GM06990 (cell line): ENCODE measurements around the gene SHISA7.

Experiments used
- DNase-seq: peaks from one replicate; pipeline ENCODE4 v3.0.0-alpha.2; 2011; ENCODE audit not compliant: insufficient read length; ENCODE audit errors: extremely low read depth
- H3K27me3 ChIP-seq: replicated peaks from 2 replicates; pipeline ENCODE4 v1.6.0; 2011; ENCODE audit warnings: low read length; ENCODE audit not compliant: control insufficient read depth, insufficient read depth
- H3K36me3 ChIP-seq: 2 replicates; pipeline ENCODE4 v1.5.1; 2011; ENCODE audit warnings: low read length; ENCODE audit not compliant: control insufficient read depth, insufficient read depth
- H3K4me3 ChIP-seq: replicated peaks from 2 replicates; pipeline ENCODE4 v1.5.1; 2011; ENCODE audit warnings: low read depth, mild to moderate bottlenecking, control low read depth, low read length
- TF ChIP-seq, protein P1 (sequence below): IDR thresholded peaks from 2 replicates; pipeline ENCODE4 v1.5.1; 2011; ENCODE audit warnings: low read length, control low read depth, mild to moderate bottlenecking, inconsistent platforms; ENCODE audit not compliant: insufficient read depth, poor library complexity, severe bottlenecking

The SHISA7 gene

DNA sequence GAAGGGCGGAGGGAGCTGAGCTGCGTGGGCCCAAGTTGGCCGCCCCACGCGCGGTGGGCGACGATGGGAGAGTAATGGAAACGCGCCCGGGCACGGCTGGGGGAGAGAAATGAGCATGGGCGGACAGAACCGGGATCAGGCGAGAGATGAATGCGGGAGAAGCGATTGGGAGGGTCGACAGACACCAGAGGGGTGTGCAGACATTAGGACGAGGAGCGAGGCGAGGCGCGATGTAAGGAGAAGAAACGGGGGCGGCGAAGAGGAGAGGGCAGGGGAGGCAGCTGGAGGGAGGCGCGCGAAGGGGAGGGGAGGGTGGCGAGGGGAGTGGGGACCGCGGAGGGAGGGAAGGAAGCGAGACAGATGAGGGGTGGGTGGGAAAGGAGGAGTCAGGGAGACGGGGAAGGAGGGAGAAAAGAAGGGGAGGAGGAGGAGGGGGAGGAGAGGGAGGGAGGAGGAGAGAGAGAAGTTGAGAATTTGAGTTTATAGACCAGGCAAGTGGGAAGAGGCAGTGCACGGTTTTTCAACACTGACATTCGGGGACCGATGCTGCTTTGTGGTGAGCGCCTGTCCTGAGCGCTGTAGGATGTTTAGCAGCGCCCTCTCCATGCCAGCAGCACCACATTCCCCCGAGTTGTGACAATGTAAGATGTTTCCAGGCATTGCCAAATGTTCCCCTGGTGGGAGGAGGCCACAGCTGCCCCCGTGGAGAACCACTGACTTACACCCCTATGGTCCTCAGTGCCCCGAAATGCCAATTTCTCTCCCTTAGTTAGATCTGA is at the start of gene SHISA7:
Gene SHISA7 (minus strand): TSS at position 256 of the 779 bp plus-strand sequence. CDS start 437 bp downstream, outside the sequence.
- no peak for DNase-seq
- Histone ChIP-seq H3K36me3 (no peaks in the 10 kb centered on the region), H3K4me3 (no peak within 1 kb of the TSS), H3K27me3 (peaks cover 3% of the 10 kb centered on the region; the same call in 1 of the 2 replicates)
- TF ChIP-seq, protein P1, sequence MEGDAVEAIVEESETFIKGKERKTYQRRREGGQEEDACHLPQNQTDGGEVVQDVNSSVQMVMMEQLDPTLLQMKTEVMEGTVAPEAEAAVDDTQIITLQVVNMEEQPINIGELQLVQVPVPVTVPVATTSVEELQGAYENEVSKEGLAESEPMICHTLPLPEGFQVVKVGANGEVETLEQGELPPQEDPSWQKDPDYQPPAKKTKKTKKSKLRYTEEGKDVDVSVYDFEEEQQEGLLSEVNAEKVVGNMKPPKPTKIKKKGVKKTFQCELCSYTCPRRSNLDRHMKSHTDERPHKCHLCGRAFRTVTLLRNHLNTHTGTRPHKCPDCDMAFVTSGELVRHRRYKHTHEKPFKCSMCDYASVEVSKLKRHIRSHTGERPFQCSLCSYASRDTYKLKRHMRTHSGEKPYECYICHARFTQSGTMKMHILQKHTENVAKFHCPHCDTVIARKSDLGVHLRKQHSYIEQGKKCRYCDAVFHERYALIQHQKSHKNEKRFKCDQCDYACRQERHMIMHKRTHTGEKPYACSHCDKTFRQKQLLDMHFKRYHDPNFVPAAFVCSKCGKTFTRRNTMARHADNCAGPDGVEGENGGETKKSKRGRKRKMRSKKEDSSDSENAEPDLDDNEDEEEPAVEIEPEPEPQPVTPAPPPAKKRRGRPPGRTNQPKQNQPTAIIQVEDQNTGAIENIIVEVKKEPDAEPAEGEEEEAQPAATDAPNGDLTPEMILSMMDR, result no peak

DNA sequence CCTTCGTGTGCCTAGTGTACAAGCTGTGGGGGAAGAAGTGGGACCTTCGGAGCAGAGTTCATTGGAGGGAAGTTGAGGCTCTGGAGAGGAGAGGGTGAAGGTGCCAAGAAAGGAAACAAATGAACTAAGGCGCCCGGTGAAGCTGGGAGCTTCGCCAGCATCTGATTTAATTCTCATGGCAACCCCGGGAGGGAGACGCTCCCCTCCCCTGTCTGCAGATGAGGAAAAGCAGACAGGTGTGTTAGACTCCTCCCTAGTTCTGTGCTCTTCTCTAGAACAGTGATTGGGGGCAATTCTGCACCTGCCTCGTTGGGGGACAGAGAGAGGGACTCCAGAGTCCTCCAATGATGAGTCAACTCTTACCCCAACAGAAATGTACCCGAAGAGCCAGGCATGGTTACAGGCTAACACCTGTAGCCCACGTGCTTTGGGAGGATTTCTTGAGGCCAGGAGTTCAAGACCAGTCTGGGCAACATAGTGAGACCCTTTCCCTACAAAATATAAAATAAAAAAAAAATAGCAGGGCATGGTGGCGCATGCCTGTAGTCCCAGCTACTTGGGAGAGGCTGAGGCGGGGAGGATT is 49.4 kb upstream of the SHISA7 start:
- no peak for DNase-seq

DNA sequence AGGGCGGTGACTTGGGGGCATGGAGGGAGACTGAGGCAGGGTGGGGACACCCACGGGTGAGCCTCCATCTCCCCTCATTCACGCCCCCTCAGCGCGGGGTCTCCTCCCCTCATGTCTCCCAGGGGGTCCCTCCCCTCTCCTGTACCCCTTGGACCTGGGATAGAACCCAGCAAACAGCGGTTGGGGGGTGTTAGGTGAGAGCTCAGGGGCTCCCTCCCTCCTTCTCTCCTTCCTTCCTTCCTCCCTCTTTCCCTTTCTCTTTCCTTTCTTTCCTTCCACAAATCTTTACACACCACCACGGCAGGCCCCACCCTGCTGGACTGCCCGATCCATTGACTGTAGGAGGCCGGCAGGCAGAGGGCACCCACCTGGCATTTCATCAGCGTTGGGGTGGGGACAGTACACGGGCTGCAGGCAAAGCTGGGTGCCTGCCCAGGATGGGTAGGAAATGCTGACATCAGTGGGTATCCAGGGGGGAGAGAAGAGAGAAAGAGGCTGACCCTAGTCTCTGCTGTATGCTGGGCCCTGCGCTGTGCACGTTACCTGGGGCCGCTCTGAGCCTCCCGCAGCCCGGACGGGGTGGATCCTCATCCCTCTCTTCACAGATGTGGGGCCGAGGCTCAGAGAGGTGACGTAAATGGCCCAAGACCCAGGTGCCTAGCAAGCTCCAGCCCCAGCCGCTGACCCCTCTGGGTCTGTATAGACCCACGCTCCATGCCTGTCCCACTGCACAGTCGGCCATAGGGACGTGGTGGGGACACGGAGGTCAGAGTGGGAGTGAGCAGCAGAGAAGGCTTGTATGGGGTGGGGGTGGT is 48.7 kb upstream of the SHISA7 start:
- no peaks in the 10 kb centered on the region; the same call in 1 of the 2 replicates for H3K27me3 ChIP-seq
- H3K4me3 ChIP-seq, result no peak overlapping the region
- DNase-seq, result no peak
- TF ChIP-seq, protein P1, result no peak
- no peaks in the 10 kb centered on the region for H3K36me3 ChIP-seq

More for the DNA sequence above, 49.4 kb upstream of the SHISA7 start:
- Histone ChIP-seq H3K27me3 (no peaks in the 10 kb centered on the region; the same call in 1 of the 2 replicates), H3K4me3 (no peak overlapping the region), H3K36me3 (no peaks in the 10 kb centered on the region)
- TF ChIP-seq, protein P1, result no peak

DNA sequence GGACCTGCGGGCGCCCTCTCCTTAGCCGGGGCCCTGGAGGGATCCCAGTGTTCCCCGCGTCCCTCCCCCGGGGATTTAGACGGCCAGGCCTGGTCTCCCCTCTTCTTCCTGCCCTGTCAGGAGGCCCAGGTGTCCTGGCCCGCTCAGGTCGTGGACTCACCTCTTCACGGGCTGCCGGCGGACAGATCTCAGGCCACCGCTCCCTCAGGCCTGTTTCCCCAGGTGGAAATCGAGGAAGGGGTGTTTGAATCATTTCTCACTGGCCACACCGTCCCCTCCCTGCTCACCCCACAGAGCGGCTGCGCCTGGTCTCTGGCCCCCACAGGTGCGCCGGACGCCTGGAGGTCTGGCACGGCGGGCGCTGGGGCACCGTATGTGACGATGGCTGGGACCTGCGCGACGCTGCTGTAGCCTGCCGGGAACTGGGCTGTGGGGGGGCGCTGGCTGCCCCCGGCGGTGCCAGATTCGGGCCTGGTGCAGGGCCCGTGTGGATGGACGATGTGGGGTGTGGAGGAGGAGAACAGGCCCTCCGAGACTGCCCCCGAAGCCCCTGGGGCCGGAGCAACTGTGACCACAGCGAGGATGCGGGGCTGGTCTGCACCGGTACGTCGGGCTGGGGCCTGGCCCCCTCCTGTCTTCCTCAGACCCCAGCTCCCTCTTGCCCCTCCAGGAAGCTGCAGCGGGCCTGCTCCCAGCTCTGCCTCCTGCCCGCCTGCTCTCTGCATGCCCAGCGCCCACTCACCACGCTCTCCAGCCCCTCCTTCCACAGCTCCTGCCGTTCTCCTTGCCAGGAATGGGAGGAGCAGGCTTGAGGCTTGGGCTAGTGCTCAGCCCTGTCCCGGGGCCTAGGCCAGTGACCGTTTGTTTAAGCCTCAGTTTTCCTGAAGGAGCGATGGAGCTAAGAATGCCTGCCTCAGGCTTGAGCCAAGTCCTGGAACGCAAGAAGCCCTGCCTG is 47.7 kb upstream of the SHISA7 start:
- Histone ChIP-seq H3K36me3 (no peaks in the 10 kb centered on the region), H3K4me3 (no peak overlapping the region), H3K27me3 (no peaks in the 10 kb centered on the region; the same call in 1 of the 2 replicates)
- TF ChIP-seq, protein P1, result no peak
- DNase-seq, result no peak
